ENCODE results near the gene ZNF654.
A peak's percentile ranks its signal among the peaks of the same experiment; 100 is the strongest.

The ZNF654 gene

GRCh38 chr3:88059380-88060170, 520 bp downstream of the ZNF654 start:
- TF ChIP-seq, protein P1, sequence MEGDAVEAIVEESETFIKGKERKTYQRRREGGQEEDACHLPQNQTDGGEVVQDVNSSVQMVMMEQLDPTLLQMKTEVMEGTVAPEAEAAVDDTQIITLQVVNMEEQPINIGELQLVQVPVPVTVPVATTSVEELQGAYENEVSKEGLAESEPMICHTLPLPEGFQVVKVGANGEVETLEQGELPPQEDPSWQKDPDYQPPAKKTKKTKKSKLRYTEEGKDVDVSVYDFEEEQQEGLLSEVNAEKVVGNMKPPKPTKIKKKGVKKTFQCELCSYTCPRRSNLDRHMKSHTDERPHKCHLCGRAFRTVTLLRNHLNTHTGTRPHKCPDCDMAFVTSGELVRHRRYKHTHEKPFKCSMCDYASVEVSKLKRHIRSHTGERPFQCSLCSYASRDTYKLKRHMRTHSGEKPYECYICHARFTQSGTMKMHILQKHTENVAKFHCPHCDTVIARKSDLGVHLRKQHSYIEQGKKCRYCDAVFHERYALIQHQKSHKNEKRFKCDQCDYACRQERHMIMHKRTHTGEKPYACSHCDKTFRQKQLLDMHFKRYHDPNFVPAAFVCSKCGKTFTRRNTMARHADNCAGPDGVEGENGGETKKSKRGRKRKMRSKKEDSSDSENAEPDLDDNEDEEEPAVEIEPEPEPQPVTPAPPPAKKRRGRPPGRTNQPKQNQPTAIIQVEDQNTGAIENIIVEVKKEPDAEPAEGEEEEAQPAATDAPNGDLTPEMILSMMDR (IDR thresholded peaks at IDR 0.05; ENCODE audit: borderline replicate concordance, insufficient read depth, low read depth, low read length) = no peak

DNA sequence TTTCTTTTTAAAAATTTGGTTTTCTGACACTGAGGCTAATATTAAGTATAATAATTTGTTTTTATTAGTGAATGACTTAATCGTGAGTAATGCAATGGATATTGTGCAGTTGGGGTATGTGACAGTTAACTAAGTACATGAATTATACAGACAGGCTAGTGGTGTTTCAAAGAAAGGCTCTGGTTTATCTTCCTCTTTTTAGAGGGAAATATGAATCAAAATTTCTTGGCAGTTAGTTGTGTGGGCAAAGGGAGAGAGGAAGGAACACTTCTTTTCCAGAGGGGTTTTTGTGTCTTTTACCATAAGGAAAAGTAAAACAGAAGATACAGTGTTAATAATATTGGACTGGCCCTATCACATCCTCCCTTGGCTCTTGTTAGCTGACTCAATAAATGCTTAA, 2.7 kb downstream of the ZNF654 start:
- TF ChIP-seq, protein P1 (IDR thresholded peaks at IDR 0.05; ENCODE audit: borderline replicate concordance, insufficient read depth, low read depth, low read length) = no peak
- peak overlapping the region; percentile 11 for H3K4me3 ChIP-seq (ENCODE audit: low read depth, low read length)

More at GRCh38 chr3:88059380-88060170, 520 bp downstream of the ZNF654 start:
- H3K4me3 ChIP-seq (ENCODE audit: low read depth, low read length) = peak overlapping the region; percentile 95

DNA sequence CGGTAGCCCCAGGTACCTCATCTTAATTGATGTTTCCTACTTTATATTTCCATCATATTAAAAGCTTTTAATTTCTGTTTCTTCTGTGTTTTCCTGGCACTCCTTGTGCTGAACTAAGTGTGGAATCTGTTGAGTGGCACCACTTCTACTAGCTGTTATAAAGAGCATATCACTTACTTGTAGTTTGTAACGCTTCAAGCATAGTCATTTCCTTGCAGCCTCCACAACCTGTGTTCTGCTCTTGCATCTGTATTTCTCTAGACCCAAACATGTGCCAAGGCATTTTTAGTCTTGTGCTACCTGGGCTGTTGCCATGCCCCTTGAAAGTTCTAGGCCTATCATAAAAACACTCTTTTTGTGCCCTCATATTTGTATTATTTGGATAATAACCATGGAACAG, 16.0 kb downstream of the ZNF654 start:
- H3K4me3 ChIP-seq (ENCODE audit: low read depth, low read length) = no peak overlapping the region
- TF ChIP-seq, protein P1 (IDR thresholded peaks at IDR 0.05; ENCODE audit: borderline replicate concordance, insufficient read depth, low read depth, low read length) = no peak

DNA sequence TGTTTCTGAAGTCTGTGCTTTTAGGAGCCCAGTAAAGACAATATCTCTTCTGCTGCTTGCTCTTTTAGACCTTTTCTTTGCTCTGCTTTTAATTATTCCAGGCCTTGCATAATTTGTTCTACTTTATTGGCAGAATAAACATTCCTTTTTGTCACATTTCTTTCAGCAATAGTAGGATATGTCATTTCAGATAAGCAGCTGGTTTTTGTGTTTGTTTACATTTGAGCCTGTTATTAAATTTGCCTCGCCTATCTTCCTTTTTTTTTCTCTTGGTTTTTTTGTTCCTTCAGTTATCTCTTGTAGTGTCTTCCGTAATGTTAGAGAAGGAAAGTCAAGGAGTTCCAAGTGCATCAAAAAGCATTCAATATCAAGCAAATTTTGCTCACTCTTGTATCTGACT, 16.4 kb downstream of the ZNF654 start:
- no peak overlapping the region for H3K4me3 ChIP-seq (ENCODE audit: low read depth, low read length)
- TF ChIP-seq, protein P1 (IDR thresholded peaks at IDR 0.05; ENCODE audit: borderline replicate concordance, insufficient read depth, low read depth, low read length) = no peak

- TF ChIP-seq, protein P1 (IDR thresholded peaks at IDR 0.05; ENCODE audit: borderline replicate concordance, insufficient read depth, low read depth, low read length) = no peak
- H3K4me3 ChIP-seq (ENCODE audit: low read depth, low read length) = no peak overlapping the region
These were observed 17.7 kb downstream of the ZNF654 start for GRCh38 chr3:88076712-88077111.

- TF ChIP-seq, protein P1 (IDR thresholded peaks at IDR 0.05; ENCODE audit: borderline replicate concordance, insufficient read depth, low read depth, low read length) = no peak
- H3K4me3 ChIP-seq (ENCODE audit: low read depth, low read length) = no peak overlapping the region
These were observed 19.9 kb downstream of the ZNF654 start for GRCh38 chr3:88078932-88079331.

DNA sequence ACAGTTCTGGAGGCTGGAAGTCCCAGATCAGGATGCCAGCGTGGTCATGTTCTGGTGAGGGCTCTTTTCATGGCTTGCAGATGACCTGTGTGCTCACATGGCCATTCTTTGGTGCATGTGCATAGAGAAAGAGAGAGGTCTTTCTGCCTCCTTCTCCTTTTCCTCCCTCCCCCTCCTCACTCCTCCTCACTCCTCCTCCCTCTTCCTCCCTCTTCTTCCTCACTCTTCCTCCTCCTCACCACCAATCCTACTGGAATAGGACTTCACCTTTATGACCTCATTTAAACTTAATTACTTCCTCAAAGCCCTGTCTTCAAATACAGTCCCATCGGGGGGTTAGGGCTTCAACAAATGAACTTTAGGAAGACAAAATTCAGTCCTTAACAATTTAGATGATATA, 23.8 kb downstream of the ZNF654 start:
- H3K4me3 ChIP-seq (ENCODE audit: low read depth, low read length) = no peak overlapping the region
- TF ChIP-seq, protein P1 (IDR thresholded peaks at IDR 0.05; ENCODE audit: borderline replicate concordance, insufficient read depth, low read depth, low read length) = no peak

All from GM12875 (cell line).